Activated T-helper 1 cell treated with anti-CD3 and anti-CD28 coated beads, Interleukin-2, amount 50 U/mL, for 16 hours (primary cell): ENCODE data around the gene CRISPLD2.
"Not testable (repeated sequence)": the region's sequence is repeated elsewhere in the genome, so short reads cannot be mapped to it uniquely, and the experiment has no call there.

Experiments
- DNase-seq, 2 donors: peaks; one replicate each; pipeline ENCODE4 v3.0.0-alpha.2; 2020; ENCODE audit warnings: low read depth in 1 of 2, low spot score in 1 of 2

The CRISPLD2 gene

DNA sequence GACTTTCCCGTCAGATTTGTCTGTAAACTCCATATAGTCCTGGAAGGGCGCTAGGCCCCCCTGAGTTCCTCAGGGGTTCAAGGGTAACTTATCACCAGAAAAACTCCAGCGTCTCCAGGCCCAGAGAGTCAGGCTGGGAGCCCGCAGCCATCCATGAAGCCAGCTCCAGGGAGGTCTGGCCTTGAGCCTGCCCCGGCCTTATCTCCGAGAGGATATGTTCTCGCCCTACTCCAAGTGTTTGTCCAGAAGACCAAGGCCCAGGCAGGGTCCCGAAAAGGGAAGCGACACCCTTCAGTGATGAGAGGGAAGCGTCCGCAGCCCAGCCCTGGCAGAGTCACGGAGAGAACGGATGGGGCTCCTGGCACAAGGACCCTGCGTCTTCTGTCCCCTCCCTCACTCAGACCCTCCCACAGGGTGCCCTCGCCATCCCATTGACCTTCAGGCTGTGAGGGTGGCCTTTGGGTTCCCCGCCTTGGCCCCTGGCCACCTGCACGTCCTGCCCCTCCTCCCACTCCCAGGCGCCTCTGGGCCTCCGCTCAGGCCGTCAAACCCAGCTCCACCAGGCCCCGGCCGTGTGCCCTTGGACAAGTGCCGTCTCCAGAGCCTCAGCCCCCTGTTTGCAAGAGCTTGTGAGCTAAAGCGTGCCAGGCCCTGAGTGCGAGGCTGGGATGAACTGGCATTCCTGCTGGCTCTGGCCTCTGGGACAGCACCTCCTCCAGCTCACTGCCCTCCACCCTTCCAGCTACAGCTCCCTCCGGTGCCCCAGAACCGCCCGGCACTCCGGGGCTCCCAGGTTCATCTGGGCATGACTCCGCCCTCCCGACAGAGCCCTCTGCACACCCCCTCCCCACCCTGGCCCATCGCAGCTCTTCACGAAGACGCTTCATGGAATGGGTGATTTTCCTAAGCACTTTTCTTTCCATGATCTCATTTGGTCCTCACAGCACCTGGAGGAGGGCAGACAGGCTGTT, 108.1 kb downstream of the CRISPLD2 start:
- no peak for DNase-seq

- no peak for DNase-seq
Observed at GRCh38 chr16:84928679-84929420, 109.1 kb downstream of the CRISPLD2 start.

- no peak for DNase-seq
Observed at GRCh38 chr16:84929421-84930297, 109.9 kb downstream of the CRISPLD2 start.

DNA sequence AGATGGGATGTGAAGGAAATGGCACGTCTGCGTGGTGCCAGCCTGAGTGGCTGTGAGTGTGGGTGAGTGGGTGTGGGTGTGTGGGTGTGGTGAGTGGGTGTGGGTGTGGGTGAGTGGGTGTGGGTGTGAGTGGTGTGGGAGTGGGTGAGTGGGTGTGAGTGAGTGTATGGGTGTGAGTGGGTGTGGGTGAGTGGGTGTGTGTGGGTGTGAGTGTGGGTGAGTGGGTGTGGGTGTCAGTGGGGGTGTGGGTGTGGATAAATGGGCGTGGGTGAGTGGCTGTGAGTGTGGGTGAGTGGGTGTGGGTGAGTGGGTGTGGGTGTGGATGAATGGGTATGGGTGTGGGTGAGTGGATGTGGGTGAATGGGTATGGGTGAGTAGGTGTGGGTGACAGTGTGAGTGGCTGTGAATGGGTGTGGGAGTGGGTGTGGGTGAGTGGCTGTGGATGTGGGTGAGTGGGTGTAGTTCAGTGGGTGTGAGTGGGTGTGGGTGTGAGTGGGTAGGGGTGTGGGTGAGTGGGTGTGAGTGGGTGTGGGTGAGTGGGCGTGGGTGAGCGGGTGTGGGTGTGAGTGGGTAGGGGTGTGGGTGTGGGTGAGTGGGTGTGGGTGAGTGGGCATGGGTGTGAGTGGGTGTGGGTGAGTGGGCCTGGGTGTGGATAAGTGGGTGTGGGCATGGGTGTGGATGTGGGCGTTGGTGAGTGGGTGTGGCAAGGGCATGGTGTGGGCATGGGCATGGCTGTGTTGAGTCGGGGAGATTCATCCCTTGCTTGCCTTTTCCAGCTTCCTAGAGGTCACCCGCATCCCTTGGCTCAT, 110.7 kb downstream of the CRISPLD2 start:
- no peak for DNase-seq

DNA sequence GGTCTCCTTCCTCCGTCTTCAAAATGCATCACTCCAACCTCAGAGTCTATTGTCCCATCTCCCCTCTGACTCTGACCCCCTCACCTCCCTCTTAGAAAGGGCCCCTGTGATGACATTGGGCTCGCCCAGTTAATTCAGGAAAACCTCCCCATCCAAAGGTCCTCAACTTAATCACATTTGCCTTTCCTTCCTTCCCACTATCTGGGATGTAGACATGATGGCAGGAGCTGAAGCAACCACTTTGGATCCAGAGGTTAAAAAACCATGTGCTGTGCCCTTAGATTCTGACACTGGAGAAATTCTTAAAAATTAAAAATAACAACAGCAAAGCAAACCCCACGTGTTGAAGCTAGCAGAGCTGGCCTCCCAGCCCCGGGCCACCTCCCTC, 111.3 kb downstream of the CRISPLD2 start:
- no peak for DNase-seq

GRCh38 chr16:84931506-84931905, 111.7 kb downstream of the CRISPLD2 start:
- DNase-seq, result no peak

DNA sequence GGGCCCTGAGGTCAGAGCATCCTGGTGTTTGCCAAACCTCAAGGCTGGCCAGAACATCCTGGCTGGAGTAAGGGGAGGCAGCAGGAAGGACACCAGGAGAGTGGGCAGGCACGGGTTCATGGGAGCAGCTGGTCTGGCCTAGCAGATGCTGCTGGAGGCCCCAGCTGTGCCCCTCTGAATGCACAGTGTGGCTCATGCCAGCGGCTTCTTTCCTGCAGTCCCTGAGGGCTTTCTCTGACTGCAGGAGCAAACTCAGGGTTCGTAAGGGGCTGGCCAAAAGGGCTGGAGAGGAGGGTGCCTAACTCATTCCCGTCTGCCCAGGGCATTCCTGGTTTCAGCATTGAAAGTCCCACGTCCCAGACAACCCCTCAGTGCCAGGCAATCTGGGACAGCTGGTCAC, 112.9 kb downstream of the CRISPLD2 start:
- DNase-seq, result no peak

GRCh38 chr16:84933774-84934631, 114.2 kb downstream of the CRISPLD2 start:
- no peak for DNase-seq

DNA sequence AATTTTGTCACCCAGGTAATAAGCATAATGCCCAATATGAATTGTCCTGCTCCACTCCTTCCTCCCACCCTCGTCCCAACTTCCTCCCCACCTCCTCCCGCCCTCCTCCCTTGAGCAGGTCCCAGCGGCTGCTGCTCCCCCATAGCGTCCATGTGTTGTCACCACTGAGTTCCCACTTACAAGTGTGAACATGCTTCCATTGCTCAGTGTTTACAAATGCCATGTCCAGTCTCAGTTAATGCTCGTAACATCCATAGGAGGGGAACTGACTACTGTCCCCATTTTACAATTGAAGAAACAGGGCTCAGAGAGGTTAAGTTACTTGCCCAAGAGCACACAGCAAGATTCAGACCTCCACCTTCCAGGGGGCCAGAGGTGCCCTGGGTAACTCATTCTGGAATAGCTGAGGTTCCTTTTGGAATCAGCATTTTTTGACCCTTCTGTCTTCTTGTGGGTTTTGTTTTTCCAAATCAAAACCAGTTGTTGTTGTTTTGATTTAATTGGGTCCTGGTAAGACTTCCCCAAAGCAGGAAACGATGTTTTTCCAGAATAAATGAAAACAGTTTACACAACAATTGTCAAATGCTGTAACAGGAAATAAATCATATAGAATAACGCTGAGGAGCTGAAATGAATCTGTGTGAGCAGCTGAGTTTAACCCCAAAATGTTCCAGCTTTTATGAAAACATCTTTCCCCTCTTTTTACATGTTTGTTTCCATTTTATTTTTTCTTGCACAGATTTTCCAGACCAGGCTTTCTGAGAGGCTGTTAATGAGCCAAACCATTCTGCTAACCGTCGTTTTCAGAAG, 117.6 kb downstream of the CRISPLD2 start:
- DNase-seq, result no peak

DNA sequence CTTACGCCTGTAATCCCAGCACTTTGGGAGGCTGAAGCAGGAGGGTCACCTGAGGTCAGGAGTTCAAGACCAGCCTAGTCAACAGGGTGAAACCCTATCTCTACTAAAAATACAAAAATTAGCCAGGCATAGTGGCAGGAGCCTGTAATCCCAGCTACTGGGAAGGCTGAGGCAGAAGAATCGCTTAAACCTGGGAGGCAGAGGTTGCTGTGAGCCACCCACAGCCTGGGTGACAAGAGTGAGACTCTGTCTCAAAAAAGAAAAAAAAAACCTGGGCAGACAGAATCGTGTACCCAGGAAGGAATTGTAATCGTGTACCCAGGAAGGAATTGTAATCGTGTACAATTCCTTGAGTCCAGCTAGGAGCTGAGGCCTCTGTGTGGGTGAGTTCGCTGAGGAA, 118.8 kb downstream of the CRISPLD2 start:
- not testable (repeated sequence) for DNase-seq

DNA sequence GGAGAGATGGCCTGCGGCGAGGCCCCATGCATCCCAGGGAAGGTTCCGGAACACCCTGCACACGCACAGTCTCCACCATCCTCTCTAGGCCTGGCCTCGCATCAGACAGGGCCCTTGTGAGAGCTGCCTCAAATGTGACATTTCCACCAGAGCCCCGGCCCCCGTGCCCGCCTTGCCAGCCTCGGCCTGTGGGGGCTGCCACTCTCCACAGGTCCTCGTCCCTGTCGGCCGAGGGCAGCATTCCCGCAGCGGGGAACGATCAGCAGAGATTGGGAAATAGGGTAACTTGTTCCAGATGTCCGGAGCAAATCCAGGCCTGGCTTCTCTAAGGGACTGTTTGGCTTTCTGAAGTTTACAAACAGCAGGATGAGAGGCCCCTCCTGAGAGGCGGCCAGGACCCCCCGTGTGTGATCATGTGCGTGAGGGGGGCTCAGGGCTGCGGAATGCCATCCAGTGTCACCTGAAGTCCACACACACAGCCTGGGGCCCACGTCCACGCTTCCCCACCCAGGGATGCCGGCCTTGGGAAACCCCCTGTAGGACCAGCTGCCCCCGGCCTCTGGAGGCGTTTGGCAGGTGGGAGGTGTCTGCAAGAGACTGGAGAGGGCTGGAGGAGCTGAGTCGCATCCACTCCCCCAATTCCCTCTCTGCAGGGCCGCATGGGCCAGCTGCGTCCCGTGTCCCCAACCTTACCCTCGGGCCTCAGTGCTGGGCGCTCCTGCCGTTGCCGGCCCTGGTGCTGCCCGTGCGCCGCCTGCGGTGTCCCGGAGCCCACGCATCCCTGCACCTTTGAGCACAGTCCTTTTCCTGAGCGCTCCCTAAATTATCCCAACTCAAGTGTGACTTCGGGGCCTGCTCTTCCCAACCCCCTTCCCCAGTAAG, 121.1 kb downstream of the CRISPLD2 start:
- DNase-seq, result no peak

GRCh38 chr16:84941921-84942320, 122.1 kb downstream of the CRISPLD2 start:
- DNase-seq, result no peak

GRCh38 chr16:84942786-84943185, 123.0 kb downstream of the CRISPLD2 start:
- DNase-seq, result no peak

DNA sequence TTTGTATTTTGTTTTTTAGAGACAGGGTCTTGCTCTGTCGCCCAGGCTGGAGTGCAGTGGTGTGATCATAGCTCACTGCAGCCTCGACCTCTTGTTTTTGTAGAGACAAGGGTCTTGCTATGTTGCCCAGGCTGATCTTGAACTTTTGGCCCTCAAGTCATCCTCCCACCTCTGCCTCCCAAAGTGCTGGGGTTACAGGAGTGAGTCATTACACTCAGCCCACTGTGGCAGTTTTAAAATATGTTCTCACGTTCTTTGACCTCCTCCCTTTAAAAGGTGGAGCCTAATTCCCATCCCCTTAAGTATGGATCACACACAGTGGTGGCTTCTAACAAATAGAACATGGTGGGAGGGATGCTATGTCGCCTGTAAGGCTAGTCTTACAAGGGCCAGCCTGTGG, 123.8 kb downstream of the CRISPLD2 start:
- no peak for DNase-seq

GRCh38 chr16:84947022-84947421, 127.2 kb downstream of the CRISPLD2 start:
- DNase-seq, result no peak

DNA sequence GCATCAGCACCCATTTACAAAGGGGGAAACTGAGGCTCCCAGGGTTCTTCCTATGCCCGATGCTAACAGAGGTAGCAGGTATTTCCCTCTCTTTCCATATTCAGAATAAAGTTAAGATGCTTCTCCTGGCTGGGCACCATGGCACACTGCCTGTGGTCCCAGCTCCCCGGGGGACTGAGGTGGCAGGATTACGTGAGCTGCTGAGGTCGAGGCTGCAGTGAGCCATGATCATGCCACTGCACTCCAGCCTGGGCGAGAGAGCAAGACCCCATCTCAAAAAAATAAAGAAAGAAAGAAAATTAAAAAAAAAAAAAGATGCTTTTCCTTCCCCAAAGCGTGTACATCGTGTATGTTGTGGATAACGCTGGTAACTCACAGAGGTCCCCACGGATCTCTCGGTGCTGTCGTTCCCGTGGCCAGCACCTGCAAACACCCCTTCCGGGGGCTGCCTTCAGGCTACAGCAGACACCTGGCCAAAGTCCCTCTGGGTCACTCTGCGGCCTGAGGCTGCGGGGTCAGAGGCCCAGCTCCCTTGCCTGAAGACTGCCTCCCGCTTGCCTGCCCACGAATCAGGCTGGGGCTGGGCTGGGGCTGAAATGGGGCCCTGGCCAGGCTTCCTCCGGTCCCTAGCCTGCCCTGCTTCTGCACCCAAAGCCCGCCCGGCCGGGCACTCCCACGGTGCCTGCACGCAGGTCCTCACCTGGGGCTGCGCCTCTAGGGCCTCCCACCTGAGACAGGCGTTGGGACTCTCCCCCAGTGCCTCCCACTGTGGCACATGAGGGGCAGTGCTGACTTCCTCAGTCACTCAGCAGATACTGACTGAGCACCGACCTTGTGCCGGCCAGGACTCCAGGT, 128.4 kb downstream of the CRISPLD2 start:
- DNase-seq, result no peak
